Activated CD4-positive, alpha-beta T cell treated with anti-CD3 and anti-CD28 coated beads, Interleukin-2, amount 50 U/mL, for 1 hour (primary cell): ENCODE results near the gene MACROD2.

Source experiments
- DNase-seq: peaks from one replicate; pipeline ENCODE4 v3.0.0-alpha.2; 2020

The MACROD2 gene

GRCh38 chr20:15625981-15626380 is 1630.7 kb downstream of the MACROD2 start:
- no peak for DNase-seq

GRCh38 chr20:15627089-15627488 is 1631.8 kb downstream of the MACROD2 start:
- DNase-seq, result no peak

GRCh38 chr20:15627501-15627903 is 1632.2 kb downstream of the MACROD2 start:
- DNase-seq, result no peak

GRCh38 chr20:15628851-15629353 is 1633.6 kb downstream of the MACROD2 start:
- no peak for DNase-seq

DNA sequence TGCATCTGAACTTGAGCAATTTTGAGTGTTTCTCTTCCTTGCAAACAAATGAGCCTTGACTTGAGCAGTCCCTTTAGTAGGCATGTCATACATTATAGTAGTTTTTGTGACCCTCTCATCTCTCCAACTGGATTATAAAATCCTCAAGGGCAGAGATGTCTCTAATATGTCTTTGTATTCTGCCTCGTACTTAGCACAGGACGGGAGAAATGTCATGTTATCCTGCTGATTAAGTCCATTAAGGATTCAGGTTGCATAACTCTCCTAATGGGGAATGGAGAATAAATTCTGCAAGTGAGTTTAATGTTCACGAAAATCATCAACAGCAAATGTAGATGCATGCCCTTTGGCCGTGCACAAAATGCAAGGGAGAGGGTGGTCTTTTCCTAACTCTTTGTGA is 1635.0 kb downstream of the MACROD2 start:
- DNase-seq, result no peak

DNA sequence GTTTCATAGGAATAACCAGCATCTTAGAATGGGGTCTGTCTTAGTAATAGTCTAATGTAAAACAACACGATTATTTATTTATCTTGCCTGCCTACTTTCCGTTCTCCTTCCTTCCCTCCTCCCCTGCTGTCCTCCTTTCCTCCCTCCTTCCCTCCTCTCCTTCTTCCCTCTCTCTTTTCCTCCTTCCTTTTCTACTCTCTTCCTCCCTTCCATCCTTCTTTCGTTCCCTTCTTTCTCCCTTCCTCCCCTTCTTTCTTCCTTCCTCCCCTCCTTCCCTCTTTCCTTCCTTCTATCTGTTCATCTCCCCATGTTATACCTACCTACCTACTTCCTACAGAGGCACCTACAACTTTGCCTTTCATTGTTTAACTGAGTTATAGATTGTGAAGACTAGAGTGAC is 1637.4 kb downstream of the MACROD2 start:
- no peak for DNase-seq

GRCh38 chr20:15634102-15634501 is 1638.8 kb downstream of the MACROD2 start:
- no peak for DNase-seq

DNA sequence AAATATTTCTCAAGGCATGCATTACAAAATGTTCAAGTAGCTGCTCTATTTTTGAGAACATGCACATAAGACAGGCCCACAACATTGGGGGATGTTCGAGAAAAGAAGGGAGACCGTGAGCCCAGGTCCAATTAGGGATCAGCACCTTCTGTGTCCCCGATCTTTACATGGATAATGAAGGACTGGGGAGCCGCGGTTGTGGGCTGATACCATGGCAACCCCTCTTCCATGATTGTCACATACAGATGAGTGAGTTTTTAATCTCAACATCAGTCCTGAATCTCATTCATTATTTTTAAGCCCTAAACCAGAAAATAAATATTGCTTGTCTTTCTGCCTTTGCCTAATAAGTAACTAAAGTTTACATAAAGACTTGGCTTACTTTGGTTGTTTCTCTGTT is 1642.2 kb downstream of the MACROD2 start:
- DNase-seq, result no peak

DNA sequence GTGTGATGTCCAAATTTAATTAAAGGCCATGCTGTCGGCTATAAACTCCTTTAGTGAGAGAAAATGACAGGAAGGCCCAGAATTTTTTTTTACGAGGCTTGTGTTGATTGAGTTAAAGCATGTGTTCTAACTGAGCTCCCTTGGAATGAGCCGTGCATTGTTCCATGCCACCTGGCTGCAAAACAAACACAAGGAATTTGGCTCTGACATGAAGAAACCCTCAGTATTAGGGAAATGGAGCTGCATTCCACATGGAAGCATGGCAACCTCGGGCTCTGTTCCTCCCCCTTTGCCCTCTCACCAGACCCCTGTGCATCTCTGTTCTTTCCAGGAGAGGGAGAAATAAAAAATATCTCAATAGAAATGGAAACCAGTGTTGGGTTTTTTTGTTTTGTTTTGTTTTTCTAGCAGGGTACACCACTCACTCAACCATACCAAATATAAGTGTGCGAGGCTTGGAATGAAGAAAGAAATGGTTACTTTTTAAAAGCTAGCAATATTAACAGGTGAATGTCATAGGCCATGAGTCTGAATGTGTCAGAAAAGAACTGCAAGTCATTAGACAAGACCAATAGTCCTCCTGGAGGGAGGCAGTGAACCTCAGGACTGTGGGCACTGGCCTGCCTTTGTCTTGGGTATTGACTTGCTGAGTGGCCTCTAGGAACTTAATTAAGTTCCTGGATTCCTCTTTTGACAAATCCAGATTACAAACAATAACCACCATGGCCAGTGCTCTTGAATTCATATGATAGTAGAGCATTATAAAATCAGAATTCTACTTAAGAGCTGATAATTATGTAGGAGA is 1642.8 kb downstream of the MACROD2 start:
- DNase-seq, result no peak

DNA sequence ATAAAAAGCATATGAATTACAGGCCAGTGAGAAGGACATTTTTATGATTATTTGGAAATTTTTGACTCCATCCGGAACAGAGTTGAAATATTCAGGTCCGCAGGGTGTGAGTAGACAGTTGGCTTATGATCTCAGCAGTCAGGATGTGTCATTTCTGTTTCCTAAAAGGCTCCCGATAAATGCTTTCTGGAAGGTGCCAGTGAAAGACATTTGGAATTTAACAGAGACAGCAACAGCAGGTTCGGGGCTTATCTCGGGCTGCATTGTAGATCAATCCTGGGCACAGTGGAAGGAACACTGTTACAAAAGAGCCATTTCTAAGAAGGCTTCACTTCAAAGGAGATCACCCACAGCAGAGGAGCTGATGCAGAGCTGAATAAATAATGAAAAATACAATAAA is 1643.5 kb downstream of the MACROD2 start:
- DNase-seq, result no peak

DNA sequence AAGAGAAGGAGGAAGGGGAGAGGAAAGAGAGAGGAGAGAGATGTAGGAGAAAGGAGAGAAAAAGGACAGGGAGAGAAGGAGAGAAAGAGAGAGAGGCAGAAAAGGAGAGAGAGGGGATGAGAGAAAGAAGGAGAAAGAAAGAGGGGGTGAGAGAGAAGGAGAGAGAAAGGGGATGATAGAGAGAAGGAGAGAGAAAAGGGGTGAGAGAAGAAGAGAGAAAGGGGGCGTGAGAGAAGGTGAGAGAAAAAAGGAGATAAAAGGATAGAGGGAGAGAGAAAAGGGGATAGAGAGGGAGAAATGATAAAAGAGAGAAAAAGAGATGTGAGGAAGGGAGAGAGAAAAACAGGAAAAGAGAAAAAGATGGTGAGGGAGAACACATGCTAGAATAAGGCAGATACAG is 1644.5 kb downstream of the MACROD2 start:
- DNase-seq, result no peak

GRCh38 chr20:15642109-15642508 is 1646.8 kb downstream of the MACROD2 start:
- no peak for DNase-seq

GRCh38 chr20:15642676-15643075 is 1647.4 kb downstream of the MACROD2 start:
- no peak for DNase-seq

DNA sequence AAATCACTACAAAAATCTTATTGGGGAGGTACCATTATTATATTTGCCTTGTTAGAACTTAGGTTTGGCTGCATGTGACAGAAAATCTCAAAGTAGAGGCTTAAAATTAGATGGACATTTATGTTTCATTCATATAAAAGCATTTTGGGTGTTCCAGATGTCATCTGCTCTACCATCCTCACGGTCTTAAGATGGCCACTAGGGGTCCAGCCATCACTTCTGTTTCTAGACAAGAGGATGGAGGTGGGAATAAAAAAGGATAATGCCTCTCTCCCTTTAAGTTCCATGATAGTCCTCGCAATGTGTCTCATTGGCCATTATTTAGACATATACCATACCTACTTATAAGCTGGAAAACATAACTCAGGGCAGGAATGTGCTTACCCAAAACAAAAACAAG is 1648.4 kb downstream of the MACROD2 start:
- DNase-seq, result no peak

DNA sequence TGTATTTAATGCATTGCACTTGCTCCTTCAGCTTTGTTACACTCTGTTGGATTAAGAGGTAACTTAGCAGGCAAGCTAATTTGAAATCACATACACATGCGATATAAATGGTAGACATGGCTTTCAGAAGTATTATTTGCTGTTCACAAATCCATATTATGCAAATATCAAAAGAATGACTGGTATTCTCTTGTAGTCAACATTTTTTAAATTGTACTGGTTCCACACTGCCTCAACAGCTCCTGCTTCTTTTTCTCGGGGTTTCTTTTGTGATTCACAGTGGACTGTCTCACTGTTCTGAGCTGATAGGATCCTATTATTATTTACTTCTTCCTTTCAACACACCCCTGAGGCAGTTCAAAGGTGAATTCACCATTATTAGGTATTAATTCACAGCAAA is 1650.5 kb downstream of the MACROD2 start:
- no peak for DNase-seq

GRCh38 chr20:15653396-15654207 is 1658.3 kb downstream of the MACROD2 start:
- no peak for DNase-seq

DNA sequence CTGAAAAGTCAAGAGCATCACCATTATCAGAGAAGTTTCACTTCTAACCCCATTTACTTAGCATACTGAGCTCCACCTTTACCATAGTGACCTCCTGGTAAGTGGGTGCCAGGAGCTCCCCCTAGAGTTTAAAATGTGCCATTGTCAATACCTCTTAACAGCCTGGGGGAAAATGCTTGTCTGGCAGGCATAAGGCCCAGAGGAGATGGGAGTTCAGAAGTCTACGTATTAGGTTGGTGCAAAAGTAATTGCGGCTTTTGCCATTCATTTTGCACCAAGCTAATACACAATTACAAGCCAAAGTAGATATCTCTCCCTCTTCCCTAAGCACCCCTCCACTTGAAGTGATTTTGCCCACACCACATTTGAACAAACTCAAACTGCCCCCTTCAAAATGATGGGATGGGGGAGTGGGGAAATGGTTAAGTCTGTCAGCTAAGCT is 1658.9 kb downstream of the MACROD2 start:
- no peak for DNase-seq

- no peak for DNase-seq
Observed at GRCh38 chr20:15655295-15655874, 1660.1 kb downstream of the MACROD2 start.

GRCh38 chr20:15656124-15656523 is 1660.8 kb downstream of the MACROD2 start:
- DNase-seq, result no peak

- DNase-seq, result no peak
Observed at GRCh38 chr20:15658295-15658694, 1663.0 kb downstream of the MACROD2 start.

GRCh38 chr20:15673206-15673605 is 1677.9 kb downstream of the MACROD2 start:
- no peak for DNase-seq

DNA sequence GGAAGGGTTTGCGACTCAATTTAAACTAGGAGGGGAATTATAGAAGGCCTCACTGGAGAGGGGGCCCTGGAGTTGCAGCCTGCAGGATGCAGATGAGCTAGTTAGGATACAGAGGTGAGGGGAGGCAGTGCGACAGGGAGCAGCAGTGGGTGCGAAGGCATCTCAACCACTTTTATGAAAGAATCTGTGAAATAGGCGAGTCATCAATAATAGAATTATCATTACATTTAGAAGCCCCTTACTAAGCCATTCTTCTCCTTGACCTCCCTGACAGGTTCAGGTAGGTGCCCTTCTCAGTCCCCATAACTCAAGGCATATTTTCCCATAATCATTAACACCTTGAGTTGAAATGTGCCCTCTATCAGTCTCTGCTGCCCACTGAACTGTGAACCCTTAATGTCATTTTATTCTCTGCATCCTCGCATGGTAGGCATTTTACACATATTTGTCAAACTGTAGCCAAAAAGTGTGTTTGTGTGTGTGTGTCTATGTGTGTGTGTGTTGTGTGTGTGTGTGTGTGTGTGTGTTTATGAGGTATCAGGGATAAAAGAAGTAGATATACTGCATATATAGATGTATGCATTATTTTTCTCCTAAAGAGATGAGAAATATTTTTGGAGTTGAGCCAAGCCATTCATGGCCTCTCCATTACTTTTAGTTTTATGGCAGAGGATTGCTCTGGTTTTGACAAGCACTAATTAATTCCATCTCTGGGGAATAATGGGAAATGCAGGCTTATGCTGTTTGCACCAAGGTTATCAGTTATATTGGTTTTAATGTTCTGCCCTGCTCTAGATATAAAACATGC is 1679.1 kb downstream of the MACROD2 start:
- DNase-seq, result no peak

DNA sequence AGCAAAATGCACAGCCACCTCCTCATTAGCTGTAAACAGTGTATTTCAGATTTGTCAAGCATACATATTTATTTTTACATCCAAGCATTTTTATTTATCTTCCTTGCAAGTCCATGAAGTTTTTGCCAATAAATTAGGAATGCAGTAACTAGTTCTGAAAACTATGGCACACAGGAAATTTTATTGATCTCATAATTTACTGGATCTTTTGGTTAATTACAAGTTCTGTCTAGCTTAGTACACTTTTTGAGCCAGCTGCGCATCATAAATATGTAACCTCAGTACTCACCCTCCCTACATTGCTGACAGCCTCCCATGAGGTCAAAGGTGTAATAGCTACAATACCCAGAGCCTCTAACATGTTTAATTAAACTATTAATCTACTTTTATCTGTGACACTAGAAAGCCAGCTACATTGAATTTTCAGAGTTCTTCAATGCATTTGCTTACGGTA is 1679.8 kb downstream of the MACROD2 start:
- DNase-seq, result no peak
